OCI-LY3 (cell line): ENCODE results near the gene ALOX5.
"Not testable (repeated sequence)": the region's sequence is repeated elsewhere in the genome, so short reads cannot be mapped to it uniquely, and the experiment has no call there.

Experiments used
- CTCF ChIP-seq: fragments of 200-600, 300-600 bp; sonication (generic); IDR thresholded peaks from 2 replicates; pipeline ENCODE4 v1.5.1; 2014; ENCODE audit warnings: antibody characterized with exemption, low read length, low read depth
- EZH2phosphoT487 ChIP-seq: fragments of 200-600 bp; shearing (Covaris generic); IDR thresholded peaks from 2 replicates; pipeline ENCODE4 v1.6.1; 2018; ENCODE audit warnings: antibody characterized with exemption, mixed run types, low read depth

- not testable (repeated sequence) for TF ChIP-seq CTCF, EZH2phosphoT487
These were observed 15.1 kb upstream of the ALOX5 start for GRCh38 chr10:45358961-45359360.
